Measurements from ENCODE around the gene FAAH.

- TF ChIP-seq POLR2A (IDR thresholded peaks at IDR 0.05; ENCODE audit: low read depth, low read length) (no peak), SPI1 (IDR thresholded peaks at IDR 0.05; ENCODE audit: low read depth, low read length) (no peak)
These were observed 852 bp downstream of the FAAH start for GRCh38 chr1:46394872-46395465.

All from GM12891 (cell line).